GM12892 (cell line): ENCODE data around the gene NOX4.

Source experiments
- DNase-seq: peaks from one replicate; pipeline ENCODE4 v3.0.0; 2011; ENCODE audit not compliant: insufficient read length
- FAIRE-seq: peaks from 2 replicates; lab custom pipeline; 2011; peaks lifted over from hg19 to GRCh38; lab: Jason Lieb, UNC
- POLR2A ChIP-seq: IDR thresholded peaks from 2 replicates; pipeline ENCODE4 v1.6.1; 2011; ENCODE audit warnings: low read depth, low read length, control low read depth
- POLR2AphosphoS5 ChIP-seq: IDR thresholded peaks from 2 replicates; pipeline ENCODE4 v1.6.1; 2011; ENCODE audit warnings: low read depth, low read length, control low read depth
- TAF1 ChIP-seq: IDR thresholded peaks from 2 replicates; pipeline ENCODE4 v1.6.1; 2011; ENCODE audit warnings: low read depth, mild to moderate bottlenecking, control low read depth, low read length, borderline replicate concordance

Gene NOX4

GRCh38 chr11:89502301-89502700, 11.1 kb upstream of the NOX4 start:
- FAIRE-seq (no peak), DNase-seq (no peak)
- TF ChIP-seq TAF1: no peak
- no peak for TF ChIP-seq POLR2A
- TF ChIP-seq POLR2AphosphoS5: no peak

GRCh38 chr11:89500336-89500735, 9.2 kb upstream of the NOX4 start:
- DNase-seq (no peak), FAIRE-seq (no peak)
- TF ChIP-seq TAF1 (no peak), POLR2A (no peak), POLR2AphosphoS5 (no peak)

GRCh38 chr11:89498845-89499448, 7.8 kb upstream of the NOX4 start:
- DNase-seq: no peak
- TF ChIP-seq TAF1 (no peak), POLR2A (no peak), POLR2AphosphoS5 (no peak)
- peak; percentile 14 for FAIRE-seq

GRCh38 chr11:89495951-89496350, 4.8 kb upstream of the NOX4 start:
- DNase-seq (no peak), FAIRE-seq (no peak)
- no peak for TF ChIP-seq TAF1
- no peak for TF ChIP-seq POLR2AphosphoS5
- no peak for TF ChIP-seq POLR2A

- TF ChIP-seq POLR2AphosphoS5 (no peak), TAF1 (no peak)
- DNase-seq (no peak), FAIRE-seq (no peak)
Measured at GRCh38 chr11:89493431-89493830, 2.3 kb upstream of the NOX4 start.

GRCh38 chr11:89490602-89490980, 584 bp downstream of the NOX4 start:
- TF ChIP-seq POLR2AphosphoS5: no peak
- no peak for TF ChIP-seq POLR2A
- no peak for TF ChIP-seq TAF1
- FAIRE-seq (no peak), DNase-seq (no peak)

GRCh38 chr11:89489930-89490329, 1.2 kb downstream of the NOX4 start:
- FAIRE-seq (no peak), DNase-seq (no peak)
- TF ChIP-seq TAF1: no peak
- TF ChIP-seq POLR2A: no peak
- no peak for TF ChIP-seq POLR2AphosphoS5

- FAIRE-seq (no peak), DNase-seq (no peak)
- no peak for TF ChIP-seq POLR2AphosphoS5
- no peak for TF ChIP-seq POLR2A
- no peak for TF ChIP-seq TAF1
Measured at GRCh38 chr11:89487016-89487415, 4.2 kb downstream of the NOX4 start.

- DNase-seq (no peak), FAIRE-seq (no peak)
- no peak for TF ChIP-seq POLR2AphosphoS5
- no peak for TF ChIP-seq POLR2A
- no peak for TF ChIP-seq TAF1
Measured at GRCh38 chr11:89484896-89485295, 6.3 kb downstream of the NOX4 start.

GRCh38 chr11:89477175-89477574, 14.0 kb downstream of the NOX4 start:
- no peak for FAIRE-seq
- no peak for DNase-seq
- TF ChIP-seq POLR2AphosphoS5 (no peak), POLR2A (no peak), TAF1 (no peak)

- TF ChIP-seq POLR2A: no peak
- no peak for TF ChIP-seq TAF1
- TF ChIP-seq POLR2AphosphoS5: no peak
- DNase-seq (no peak), FAIRE-seq (no peak)
Measured at GRCh38 chr11:89463266-89463780, 27.9 kb downstream of the NOX4 start.

- TF ChIP-seq TAF1 (no peak), POLR2AphosphoS5 (no peak), POLR2A (no peak)
- DNase-seq: no peak
- no peak for FAIRE-seq
Measured at GRCh38 chr11:89458716-89459115, 32.5 kb downstream of the NOX4 start.
